ENCODE results near the gene CLDN1. TPM values are rescaled to one million over a fixed set of nuclear protein-coding genes. Genes with fewer than 3 reads are reported as not detected.

Gene CLDN1
- total and polyA plus RNA-seq, 2 of the 13 experiments (the other 11 are each of a cell fraction or from before 2014, with no cell fraction given) = 42.7 to 51.6 TPM

GRCh38 chr3:190330936-190331734, 8.9 kb upstream of the CLDN1 start (continued):
- no peak for TF ChIP-seq ZFP82 (CRISPR knock-in tag; IDR thresholded peaks at IDR 0.05; ENCODE audit: borderline replicate concordance)
- no peak for TF ChIP-seq RFX5 (IDR thresholded peaks at IDR 0.05; ENCODE audit: low read depth, low read length)
- peak; percentile 95 for TF ChIP-seq HMG20A (CRISPR knock-in tag; IDR thresholded peaks at IDR 0.05; ENCODE audit: borderline replicate concordance)
- peak; percentile 70; the same call in 1 of the 2 replicates for TF ChIP-seq BRF2 (CRISPR knock-in tag; IDR thresholded peaks at IDR 0.05)
- no peak for TF ChIP-seq REL (CRISPR knock-in tag; conservative IDR thresholded peaks at IDR 0.05)
- TF ChIP-seq MLX (CRISPR knock-in tag; IDR thresholded peaks at IDR 0.05) = peak; percentile 88
- TF ChIP-seq DMAP1 (CRISPR knock-in tag; IDR thresholded peaks at IDR 0.05) = peak; percentile 63; the same call in 1 of the 2 replicates
- peak; percentile 82 for TF ChIP-seq ELF3 (CRISPR knock-in tag; IDR thresholded peaks at IDR 0.05)
- peak; percentile 89; the same call in 1 of the 2 replicates for TF ChIP-seq ZSCAN29 (CRISPR knock-in tag; conservative IDR thresholded peaks at IDR 0.05)
- no peak for TF ChIP-seq PCBP2 (optimal IDR thresholded peaks at IDR 0.05; ENCODE audit: low read depth, low read length, poor library complexity, severe bottlenecking)
- TF ChIP-seq ZNF597 (CRISPR knock-in tag; IDR thresholded peaks at IDR 0.05) = no peak
- TF ChIP-seq CREM (IDR thresholded peaks at IDR 0.05) = peak; percentile 88
- TF ChIP-seq CREM (CRISPR knock-in tag; IDR thresholded peaks at IDR 0.05) = no peak
- TF ChIP-seq MLLT10 (CRISPR knock-in tag; IDR thresholded peaks at IDR 0.05) = no peak
- TF ChIP-seq E2F2 (CRISPR knock-in tag; IDR thresholded peaks at IDR 0.05; ENCODE audit: borderline replicate concordance) = no peak
- no peak for TF ChIP-seq SP2 (CRISPR knock-in tag; IDR thresholded peaks at IDR 0.05)
- TF ChIP-seq ZNF256 (CRISPR knock-in tag; conservative IDR thresholded peaks at IDR 0.05) = no peak
- no peak for TF ChIP-seq SRSF9 (IDR thresholded peaks at IDR 0.05; ENCODE audit: borderline replicate concordance, insufficient read depth, low read depth, low read length, poor library complexity, severe bottlenecking)
- TF ChIP-seq XRCC5 (optimal IDR thresholded peaks at IDR 0.05; ENCODE audit: low read length) = no peak
- TF ChIP-seq GPBP1L1 (CRISPR knock-in tag; IDR thresholded peaks at IDR 0.05) = no peak
- no peak for TF ChIP-seq ZBTB46 (CRISPR knock-in tag; IDR thresholded peaks at IDR 0.05; ENCODE audit: borderline replicate concordance)
- no peak for TF ChIP-seq ZNF660 (CRISPR knock-in tag; IDR thresholded peaks at IDR 0.05; ENCODE audit: borderline replicate concordance, low read depth)
- no peak for TF ChIP-seq ZFP62 (CRISPR knock-in tag; IDR thresholded peaks at IDR 0.05)
- no peak for TF ChIP-seq ZNF17 (CRISPR knock-in tag; IDR thresholded peaks at IDR 0.05)
